NCI-H1092 (cell line): ENCODE measurements around the gene FAM50B.

Experiments
- DNase-seq: peaks from one replicate; lab custom pipeline; 2025; lab: John Stamatoyannopoulos, UW

Gene FAM50B

DNA sequence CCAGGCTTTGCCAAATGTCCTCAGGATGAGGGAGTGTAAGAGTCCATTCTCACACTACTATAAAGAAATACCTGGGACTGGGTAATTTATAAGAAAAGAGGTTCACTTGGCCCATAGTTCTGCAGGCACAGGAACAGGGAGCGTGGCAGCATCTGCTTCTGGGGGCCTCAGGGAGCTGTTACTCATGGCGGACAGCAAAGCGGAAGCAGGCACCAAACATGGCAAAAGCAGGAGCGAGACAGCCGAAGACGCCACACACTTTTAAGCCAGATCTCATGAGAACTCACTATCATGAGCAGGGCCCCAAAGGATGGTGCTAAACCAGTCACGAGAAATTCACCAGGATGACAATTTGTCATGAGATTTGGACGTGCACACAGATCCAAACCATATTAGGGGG lies 22.8 kb downstream of the FAM50B start:
- no peak for DNase-seq

DNA sequence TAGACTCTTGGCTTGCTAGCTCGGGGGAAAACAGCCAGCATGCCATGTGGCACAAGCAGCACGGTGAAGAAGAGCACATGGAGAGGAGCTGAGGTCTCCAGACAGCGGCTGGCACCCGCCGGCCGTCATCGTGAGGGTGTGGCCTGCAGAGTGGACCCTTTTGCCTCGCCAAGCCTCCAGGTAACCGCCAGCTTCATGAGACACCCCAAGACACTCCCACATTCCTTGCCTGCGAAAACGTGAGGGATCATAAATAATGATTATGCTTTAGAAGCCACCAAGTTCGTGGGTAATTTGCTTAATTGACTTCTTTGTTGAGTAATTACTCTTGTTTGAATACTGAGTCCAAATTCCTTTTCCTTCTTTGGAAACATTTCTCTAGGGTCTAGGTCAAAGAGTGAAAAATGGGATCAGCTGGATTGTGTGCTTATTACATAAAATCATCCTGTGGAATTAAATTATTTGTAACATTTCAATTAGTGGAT lies 23.2 kb downstream of the FAM50B start:
- no peak for DNase-seq

DNA sequence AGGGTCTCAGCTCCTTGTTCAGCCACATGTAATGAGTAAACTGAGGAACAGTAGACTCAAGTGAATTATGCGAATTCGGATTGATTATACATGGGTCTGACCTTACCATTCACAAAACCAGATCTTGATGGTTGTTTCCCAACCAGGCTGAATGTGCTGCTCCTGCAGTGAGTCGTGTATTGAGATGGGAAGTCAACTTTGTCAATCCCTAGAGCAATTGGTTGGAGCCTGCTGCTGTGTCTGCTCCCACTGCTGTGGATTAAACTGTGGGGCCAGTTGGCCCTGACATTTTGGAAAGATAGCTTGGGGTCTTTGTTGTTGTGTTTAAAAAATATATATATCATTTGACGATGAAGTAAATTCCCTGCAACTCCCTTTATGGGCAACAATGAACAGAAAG lies 23.9 kb downstream of the FAM50B start:
- no peak for DNase-seq

DNA sequence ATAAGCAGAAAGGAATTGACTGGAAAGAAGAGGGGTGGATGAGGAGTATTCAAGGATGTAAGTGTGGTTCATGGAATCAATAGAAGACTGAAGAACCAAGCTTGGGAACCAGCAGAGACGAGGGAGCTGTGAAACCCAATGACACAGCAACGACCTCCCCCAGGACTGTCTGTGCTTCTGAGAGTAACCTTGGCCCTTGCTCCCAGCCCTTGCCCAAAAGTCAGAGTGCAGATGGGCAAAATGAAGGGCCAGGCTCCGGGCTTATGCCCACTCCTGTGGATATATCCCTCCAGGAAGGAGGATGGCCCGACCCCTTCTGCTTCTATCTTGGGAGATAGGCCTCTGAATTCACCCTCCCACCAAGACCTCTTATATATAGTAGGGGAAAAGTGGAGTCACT lies 24.9 kb downstream of the FAM50B start:
- DNase-seq = no peak

DNA sequence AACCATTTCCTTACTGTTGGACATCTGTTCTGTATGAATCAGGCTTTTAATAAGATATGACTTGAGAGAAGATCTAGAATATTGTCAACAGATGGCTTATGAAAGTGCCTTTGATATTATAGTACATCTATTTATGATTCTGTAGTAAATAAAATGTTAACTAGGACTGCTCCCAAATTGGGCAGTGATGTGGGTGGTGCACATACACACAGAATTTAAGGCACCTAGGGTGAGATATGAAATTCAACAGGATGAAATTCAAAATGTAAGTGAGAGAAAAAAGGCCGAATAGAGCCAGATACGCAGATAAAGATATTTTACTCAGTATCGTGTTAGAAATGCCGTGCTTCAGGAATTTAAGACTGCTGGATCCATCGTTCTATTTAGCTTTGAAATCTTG lies 26.3 kb downstream of the FAM50B start:
- DNase-seq = no peak

DNA sequence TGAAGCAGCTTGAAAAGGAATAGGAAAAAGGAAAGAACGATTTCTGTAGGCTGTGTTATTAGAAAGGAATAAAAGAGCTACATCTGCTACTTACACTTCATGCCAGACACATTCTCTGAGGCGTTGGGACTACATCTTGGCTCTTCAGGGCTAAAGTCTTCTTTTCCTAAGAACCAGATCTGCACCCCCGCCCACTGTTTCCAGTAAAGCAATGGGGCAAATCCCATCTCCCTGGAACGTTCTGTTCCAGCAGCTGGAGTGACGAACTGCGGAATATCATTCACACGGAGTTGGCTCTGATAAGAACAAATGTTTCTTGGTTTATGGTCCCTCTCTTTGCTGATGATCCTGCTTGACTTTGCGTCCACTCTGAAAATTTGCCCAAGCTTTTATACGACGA lies 26.9 kb downstream of the FAM50B start:
- DNase-seq = no peak

DNA sequence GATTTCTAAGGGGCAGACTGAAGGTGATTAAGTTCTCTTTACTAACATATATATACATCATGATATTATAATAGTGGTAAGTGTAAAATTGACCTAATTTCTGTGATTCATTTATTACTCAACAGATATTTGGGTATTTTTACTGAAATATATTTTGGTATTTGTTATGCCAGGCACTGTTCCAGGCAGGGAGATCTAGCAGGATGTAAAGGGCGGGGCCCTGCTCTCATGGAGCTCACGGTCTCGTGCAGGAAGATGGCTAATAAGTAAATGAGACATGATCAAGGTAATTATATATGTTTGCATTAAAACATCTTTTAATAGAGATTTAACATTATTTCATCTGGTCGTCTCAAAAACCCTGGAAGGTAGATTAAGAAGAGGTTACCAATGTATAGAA lies 27.7 kb downstream of the FAM50B start:
- DNase-seq = no peak

DNA sequence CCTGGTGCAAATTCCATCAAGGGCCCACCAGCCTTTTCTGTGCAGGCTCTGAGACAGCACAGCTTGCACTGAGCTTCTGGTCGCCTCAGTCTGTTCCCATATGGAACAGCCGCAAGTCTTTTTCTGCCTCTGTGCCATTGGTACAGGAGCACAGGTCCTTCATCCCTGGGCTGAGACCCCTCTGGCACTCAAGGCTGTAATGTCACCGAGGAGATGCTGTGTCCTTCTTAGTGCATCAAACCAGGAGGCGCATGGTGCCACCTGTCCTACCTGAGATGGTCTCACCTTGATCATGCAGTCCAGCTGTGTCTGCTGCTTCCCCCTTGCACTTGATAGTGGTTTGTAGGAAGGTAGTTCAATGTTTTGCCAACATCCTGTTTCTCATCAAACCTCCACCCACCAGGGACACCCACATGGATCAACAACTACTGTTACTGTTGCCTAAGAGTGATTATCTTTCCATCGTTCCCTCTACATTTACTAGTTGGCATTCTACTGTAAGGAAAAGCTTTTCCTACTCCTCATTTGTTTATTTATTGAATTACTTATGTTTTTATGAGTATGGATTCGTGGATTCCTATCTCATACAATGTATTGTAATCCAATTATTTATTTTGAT lies 29.0 kb downstream of the FAM50B start:
- DNase-seq = no peak

DNA sequence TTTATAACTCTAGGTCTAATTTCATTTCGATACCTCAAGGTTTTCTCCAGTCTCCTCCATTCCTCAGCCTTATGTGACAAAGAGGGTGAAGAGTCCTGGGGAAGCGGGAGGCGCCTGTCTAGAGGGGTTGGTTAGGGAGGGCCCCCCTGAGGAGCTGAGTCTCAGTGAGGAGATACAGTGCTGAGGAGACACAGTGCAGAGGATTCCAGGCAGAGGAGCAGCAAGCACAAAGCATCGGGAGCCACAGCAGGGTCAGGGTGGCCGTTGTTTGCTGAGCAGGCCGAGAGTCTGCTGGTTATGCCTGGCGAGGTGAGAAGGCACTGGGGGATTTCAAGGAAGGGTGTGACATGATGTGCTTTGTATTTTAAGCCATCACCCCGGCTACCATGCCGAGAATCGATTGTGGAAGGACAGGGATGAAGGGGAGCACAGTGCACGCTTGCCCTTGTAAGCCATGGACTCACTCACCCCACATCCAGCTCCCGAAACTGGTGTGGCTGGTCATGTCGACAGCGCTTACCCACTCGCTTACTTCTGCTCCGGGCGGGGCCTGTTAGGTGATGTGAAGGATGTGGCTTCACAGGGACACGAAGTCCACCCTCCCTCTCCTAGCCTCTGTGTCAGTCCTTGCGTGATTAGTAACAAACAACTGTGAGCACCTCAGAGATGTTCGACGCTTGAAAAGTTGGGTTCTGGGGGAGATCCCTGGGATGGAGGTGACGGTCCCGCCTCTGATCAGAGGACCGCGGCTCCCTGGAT lies 30.2 kb downstream of the FAM50B start:
- DNase-seq = no peak

DNA sequence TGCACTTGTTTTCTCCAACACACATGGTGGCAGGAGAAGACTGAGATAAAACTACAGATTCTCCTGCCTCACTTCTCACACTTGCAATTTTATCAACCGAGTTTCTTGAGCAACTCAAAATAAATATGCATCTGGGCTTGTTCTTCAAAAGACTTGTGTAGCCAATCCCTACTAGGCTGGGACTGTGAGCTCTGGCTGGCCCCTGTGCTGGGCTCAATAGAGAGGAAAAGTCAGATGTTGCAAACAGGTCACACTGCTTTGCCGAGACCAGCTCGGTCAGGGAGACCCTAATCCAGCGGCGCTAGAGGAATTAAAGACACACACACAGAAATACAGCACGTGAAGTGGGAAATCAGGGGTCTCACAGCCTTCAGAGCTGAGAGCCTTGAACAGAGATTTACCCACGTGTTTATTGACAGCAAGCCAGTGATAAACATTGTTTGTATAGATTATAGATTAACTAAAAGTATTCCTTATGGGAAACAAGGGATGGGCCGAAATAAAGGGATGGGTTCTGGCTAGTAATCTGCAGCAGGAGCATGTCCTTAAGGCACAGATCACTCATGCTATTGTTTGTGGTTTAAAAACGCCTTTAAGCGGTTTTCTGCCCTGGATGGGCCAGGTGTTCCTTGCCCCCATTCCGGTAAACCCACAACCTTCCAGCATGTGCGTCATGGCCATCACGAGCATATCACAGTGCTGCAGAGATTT lies 32.7 kb downstream of the FAM50B start:
- DNase-seq = no peak

DNA sequence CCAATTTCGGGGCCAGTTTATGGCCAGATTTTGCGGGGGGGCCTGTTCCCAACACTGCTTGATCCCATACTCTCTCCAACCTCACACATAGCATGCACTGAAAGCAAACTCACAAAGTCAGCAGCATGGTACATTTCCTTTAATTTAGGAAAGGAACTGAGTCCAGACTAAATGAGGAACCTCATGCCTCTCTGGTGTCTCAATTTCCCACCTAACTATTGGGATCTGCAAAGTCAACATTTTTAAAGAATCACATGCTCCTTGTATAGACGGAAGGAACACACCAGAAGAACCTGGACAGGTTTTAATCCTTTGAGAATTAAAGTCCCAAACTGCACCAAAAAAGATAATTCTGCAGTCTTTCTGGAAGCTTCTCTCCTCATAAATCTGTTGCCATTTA lies 33.3 kb downstream of the FAM50B start:
- DNase-seq = no peak

DNA sequence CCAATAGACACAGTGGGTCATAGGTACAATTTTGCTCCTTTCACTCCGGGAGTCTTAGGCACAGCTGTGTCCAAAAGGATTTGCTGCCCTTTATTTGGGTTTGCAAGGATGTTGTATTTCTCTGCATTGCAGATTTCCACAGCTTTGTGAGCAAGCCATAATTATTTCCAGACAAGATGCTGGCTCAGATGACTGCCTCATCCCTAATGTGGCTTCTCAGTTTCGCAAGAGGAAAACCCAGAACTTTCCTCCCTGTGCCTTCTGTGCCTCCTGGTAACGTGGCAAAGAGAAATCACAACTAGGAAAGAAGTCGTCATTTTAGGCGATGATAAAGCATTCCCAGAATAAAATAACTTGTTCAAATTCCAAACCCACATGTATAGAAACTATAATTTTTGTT lies 33.7 kb downstream of the FAM50B start:
- no peak for DNase-seq

DNA sequence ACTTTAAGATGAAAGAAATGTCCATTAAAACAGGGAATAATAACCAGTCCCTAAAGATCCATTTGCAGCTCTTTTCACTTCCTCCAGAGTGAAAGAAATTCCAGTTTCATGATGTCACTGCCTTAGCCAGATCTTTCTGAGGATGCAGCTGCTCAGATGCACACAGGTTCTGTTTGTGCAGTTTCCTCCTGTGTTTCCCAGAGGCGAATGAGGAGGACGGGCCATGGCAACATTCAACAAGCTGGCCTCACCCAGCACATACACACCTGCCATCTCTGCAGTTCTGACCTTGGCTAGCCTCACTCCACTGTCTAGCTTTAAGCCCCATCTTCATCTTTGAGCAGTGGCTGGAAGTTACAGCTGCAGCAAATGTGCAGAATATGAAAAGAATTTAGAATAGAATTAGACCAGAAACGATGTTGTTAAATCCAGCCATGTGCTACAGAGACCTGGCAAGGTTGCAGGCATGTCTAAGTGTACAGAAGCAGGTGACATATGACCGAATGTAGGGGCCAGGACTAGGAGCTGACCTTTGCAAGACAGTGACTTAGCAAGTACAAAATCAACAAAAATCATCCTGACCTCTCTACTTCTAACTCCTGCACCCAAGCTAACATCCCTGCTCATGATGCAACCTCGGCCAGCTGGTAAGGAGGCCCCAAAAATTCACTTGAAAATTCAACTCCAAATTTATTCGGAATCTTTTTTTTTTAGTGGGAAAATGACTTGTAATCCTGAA lies 35.0 kb downstream of the FAM50B start:
- DNase-seq = no peak

DNA sequence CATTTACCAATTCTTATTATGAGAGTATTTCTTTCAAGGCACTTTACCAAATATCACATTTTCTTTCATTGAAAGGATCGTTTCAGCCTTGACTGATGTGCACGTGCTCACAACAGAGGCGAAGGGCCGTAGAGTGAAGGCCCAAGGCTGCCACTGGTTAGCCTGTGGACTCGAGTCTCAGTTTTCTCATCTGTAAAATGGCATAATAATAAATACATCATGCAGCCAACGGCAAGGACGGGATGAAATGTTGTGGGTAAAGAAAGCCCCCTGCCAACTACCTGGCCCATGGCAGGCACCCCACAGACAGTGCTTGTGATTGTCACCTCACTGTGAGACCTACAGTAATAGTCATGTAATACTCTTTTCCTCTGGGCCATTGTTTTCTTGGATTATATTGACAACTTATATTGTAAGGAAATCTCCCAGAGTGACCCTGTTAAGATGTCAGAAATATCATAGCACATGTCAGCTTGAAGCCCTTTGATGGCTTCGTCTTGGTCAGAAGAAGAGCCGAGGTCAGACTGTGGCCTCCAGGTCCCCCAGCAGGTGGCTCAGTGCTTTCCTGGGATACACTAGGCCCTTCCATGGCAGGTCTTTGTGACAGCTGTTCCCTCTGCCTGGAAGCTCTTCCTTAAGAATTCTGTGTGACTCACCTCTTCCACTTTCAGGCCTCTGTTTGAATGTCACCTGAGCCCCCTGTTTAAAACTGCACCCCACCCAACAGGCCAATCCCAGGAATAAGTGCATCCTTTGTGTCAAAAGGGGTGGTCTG lies 36.3 kb downstream of the FAM50B start:
- DNase-seq = no peak

DNA sequence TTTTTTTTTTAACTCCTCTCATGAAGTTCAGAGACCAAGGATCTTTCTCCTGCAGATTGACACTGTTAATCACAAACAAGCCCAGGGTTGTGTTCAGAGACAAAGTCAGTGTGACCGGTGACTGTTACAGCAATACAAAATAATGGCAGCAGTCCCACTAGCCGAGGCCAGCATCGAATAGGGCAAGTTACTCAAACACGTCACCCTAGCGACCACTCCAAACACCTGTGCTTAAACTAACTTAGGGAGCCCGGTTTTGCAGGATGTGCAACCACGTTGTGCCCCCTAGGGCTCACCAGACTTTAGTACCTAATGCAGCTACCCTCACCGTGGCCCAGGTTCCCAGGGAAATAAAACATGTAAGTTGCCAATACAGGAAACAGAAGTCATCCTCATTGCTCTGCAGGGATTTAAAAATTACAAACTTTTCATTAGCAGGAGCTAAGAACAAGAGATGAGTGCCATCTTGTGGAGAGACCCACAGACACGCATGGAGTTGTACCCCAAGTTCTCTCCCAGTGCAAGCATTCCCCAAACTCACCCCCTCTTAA lies 38.1 kb downstream of the FAM50B start:
- no peak for DNase-seq

DNA sequence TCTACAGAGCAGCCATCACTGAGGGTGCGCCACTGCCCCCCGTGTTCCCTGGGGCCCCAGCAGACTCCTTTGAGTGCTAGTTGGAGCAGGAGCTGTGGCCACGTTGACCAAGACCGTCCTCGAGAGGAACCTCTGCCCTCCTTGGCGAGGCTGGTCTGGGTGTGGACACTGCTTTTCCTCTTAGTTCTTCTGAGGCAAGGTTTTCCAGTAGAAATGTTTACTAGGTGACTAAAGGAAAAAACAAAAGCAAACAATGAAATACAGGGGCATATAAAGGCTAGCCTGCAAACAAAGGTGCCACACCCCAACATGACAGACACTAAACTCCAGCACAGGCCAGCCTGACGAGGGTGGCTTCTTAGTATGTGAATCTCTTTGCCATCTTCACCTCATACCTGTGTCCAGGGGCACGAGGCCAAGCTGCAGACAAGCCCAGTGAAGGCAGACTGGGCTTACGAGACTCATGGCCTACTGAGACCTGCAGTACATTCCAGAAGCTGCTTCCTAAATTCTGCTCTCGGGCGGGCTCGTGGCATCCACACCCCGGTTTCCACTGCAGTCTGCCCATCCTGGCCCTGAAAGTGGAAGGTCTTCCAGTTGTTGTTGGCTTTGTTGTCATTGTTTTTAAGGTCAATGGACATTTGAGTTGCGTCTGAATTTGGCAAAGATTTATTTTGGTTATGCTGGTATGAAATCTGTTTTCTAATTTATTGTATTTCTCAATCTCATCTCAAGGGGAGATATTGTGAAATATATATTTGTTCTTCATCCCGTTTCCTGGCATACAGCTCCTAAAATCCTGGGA lies 39.2 kb downstream of the FAM50B start:
- no peak for DNase-seq

DNA sequence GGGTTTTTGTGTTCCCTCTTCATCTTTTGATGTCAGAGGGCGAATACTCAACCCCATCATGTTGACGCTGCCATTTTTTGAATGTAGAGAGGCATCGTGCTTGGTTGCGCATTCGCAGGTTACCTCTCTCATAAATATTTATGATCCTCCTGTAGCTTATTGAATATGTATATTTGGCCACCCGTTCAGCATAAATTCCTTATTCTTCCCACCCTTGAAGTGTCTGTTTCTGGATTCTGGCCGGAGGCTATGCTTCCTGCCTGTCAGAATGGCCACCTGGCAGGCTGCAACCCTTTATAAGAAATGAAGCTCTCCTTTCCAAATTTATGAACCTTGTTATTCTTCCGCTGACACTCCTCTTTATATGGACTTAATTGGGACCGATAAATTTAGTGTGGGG lies 40.9 kb downstream of the FAM50B start:
- DNase-seq = no peak

DNA sequence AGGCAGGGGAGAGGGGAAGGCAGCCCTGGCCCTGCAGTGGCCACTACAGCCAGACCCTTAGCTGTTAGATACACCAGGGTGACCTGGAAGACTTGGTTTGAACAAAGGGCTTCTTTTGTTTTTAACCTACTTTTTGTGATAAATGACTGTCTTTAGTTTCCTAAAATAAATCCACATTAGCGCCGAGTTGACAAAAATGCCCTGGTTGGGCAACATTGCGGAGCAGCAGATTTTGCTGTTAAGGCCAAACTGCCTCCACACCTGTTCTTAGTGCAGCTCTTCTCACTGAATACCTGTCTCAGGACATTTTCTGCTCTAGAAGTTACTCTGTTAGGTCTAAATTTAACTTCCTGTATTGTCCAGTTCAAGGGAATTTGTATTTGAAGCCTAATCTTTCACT lies 42.7 kb downstream of the FAM50B start:
- no peak for DNase-seq

DNA sequence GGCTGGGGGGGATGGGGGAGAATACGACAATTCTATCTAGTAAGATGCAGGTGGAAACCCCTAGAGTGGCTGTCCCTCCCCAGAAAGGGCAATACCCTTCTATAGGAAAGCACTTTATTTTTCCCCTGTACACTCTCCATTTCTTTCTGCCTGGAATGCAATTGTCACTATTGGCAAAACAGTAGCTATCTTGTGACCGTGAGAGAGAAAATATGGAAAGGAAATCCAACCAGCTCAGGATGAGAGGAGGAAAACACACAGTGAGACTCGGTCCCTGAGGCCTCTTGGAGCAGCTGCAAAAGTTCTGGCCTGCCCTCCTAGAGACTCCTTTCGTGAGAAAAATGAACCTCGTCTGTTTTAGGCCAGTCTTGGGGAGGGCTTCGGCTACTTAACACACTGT lies 43.4 kb downstream of the FAM50B start:
- no peak for DNase-seq

DNA sequence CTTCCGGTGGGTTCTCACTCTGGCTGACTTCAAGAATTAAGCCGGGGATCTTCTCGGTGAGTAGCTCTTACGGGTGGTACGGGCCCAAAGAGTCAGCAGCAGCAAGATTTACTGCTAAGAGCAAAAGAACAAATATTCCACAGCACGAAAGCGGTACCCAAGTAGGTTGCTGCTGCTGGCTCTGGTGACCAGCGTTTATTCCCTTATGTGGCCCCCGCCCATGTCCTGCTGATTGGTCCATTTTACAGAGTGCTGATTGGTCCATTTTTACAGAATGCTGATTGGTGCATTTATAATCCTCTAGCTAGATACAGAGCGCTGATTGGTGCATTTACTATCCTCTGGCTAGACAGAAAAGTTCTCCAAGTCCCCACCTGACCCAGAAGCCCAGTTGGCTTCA lies 44.3 kb downstream of the FAM50B start:
- no peak for DNase-seq

DNA sequence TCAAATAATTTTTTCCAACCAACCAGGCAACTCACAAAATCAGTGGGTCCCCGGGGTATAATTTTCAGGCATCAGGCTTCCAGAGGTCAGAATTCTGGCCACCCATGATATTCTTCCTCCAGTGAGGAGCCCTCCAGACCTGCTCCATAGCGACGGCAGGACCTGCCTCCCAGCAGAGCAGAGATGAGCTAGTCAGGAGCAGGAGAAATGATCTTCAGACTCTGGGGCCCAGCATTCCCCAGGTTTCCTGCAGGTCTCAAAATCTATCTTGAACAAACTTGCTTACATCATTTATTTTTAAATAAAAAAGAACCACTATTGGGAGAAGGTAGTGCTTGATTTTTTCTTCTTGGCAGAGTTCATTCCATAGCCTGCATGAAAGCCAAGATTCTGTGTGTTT lies 44.7 kb downstream of the FAM50B start:
- DNase-seq = no peak
